GM04504 (cell line): ENCODE measurements around the gene UBXN11.

Source experiments
- DNase-seq: peaks from one replicate; pipeline ENCODE4 v3.0.0-alpha.2; 2012; ENCODE audit warnings: low read depth

The UBXN11 gene

GRCh38 chr1:26306290-26307229 lies at the start of gene UBXN11:
Gene UBXN11, minus strand, starts transcription at chr1:26306636. Its CDS starts 3,753 bp downstream, at chr1:26302883.
- peak; percentile 83 for DNase-seq

GRCh38 chr1:26356106-26356505 lies 49.7 kb upstream of the UBXN11 start:
- DNase-seq = no peak

- no peak for DNase-seq
Measured at GRCh38 chr1:26354972-26355371, 48.5 kb upstream of the UBXN11 start.

GRCh38 chr1:26353976-26354820 lies 47.8 kb upstream of the UBXN11 start, which contains the start of gene CRYBG2:
Gene CRYBG2, minus strand, starts transcription at chr1:26354130. Its CDS starts 7,473 bp downstream, at chr1:26346657.
- no peak for DNase-seq

GRCh38 chr1:26353210-26353859 lies 46.9 kb upstream of the UBXN11 start:
- DNase-seq = no peak

GRCh38 chr1:26352338-26352679 lies 45.9 kb upstream of the UBXN11 start:
- no peak for DNase-seq

GRCh38 chr1:26351590-26352337 lies 45.3 kb upstream of the UBXN11 start:
- no peak for DNase-seq

GRCh38 chr1:26350701-26351589 lies 44.5 kb upstream of the UBXN11 start:
- DNase-seq = no peak

- no peak for DNase-seq
Measured at GRCh38 chr1:26350343-26350700, 43.9 kb upstream of the UBXN11 start.

- DNase-seq = no peak
Measured at GRCh38 chr1:26349877-26350244, 43.4 kb upstream of the UBXN11 start.

GRCh38 chr1:26349188-26349876 lies 42.9 kb upstream of the UBXN11 start:
- peak; percentile 47 for DNase-seq

GRCh38 chr1:26346274-26347033 lies 40.0 kb upstream of the UBXN11 start:
- DNase-seq = no peak

GRCh38 chr1:26345718-26346117 lies 39.3 kb upstream of the UBXN11 start:
- DNase-seq = no peak

GRCh38 chr1:26344147-26344920 lies 37.9 kb upstream of the UBXN11 start:
- DNase-seq = no peak

GRCh38 chr1:26340047-26340481 lies 33.6 kb upstream of the UBXN11 start:
- DNase-seq = no peak

- DNase-seq = no peak
Measured at GRCh38 chr1:26338670-26339069, 32.2 kb upstream of the UBXN11 start.

GRCh38 chr1:26337625-26338024 lies 31.2 kb upstream of the UBXN11 start:
- no peak for DNase-seq

- DNase-seq = no peak
Measured at GRCh38 chr1:26337206-26337535, 30.7 kb upstream of the UBXN11 start.
